HG03196 (cell line): ENCODE results near the gene DNMT3A.

Experiments used
- ATAC-seq: cut with Tn5 transposase; IDR thresholded peaks from one replicate; pipeline ENCODE4 v1.9.1; 2021; ENCODE audit not compliant: unreplicated experiment

DNMT3A gene

DNA sequence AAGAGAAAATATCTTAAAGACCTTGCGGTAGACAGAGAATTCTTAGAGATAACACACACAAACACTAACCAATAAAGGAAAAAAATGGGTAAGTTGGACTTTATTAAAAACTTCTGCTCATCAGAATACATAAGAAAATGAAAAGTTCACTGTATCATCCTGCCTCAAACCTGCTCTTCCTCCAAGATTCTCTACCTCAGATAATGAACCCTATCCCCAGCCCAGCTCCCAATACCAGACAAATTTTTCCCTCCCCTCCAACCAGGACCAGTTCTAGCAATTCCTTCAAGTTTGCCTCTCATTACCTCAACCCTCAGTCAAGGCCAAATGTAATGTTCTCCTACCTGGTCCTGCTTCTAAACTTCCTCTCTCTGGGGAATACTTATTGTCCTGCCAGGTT lies 79.4 kb downstream of the DNMT3A start:
- ATAC-seq, result no peak

DNA sequence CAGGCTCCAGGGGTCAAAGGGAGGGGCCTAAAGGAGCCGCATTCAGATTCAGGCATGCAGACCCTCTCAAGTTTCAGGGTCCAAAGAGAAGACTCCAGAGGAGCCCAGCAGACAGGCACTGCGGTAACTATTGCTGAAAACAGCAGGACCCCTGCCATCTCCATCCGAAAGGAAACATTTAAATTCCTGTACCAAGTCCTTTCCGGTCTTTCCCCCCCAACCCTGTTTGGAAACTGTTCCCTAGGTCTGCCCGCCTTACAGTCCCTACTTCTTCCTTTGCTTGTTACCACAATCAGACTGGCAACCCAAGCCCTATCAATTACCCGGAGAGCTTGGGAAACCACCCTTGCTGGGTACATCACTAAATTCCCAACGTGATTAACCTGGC lies 82.0 kb downstream of the DNMT3A start:
- ATAC-seq, result no peak

DNA sequence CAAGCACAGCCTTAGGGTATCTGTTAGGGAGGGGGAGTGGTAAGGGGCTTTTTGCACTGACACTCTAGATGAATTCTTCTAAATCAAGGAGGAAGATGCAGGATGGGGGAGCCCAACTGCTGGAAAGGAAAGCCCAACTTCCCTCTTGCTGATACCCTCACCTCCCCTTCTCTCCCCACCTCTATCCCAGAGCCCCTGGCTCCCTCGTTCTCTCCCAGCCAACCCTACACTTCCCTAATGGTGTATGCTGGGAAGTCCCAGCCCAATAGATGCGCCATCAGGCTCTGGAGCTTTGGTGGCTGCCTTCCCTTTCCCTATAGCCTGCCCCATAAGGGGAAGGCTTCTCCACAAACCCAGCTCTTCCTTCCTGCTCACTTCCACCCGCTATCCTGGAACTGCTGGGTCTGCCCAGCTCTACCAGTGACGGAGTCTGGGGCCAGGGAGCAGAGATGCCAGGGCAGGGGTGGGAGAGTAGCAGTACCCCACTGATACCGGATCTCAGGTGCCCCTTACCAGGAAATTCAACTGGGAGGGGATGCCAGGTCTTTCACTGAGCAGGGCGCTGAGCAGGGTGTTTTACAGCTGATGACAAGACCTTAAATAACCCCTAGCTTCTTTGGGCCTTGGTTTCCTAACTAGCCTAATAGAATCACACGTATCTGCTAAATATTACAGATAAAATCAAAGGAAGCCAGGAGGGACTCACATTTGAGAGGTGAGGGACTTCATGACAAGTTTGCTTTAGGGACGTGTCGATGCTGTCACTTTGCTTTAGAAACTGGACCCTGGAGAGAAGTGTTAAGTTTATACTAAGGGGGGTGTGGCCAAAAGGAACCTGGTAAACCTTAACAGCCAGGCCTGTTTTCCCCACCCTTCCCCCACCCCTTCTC lies 82.6 kb downstream of the DNMT3A start:
- ATAC-seq, result no peak

DNA sequence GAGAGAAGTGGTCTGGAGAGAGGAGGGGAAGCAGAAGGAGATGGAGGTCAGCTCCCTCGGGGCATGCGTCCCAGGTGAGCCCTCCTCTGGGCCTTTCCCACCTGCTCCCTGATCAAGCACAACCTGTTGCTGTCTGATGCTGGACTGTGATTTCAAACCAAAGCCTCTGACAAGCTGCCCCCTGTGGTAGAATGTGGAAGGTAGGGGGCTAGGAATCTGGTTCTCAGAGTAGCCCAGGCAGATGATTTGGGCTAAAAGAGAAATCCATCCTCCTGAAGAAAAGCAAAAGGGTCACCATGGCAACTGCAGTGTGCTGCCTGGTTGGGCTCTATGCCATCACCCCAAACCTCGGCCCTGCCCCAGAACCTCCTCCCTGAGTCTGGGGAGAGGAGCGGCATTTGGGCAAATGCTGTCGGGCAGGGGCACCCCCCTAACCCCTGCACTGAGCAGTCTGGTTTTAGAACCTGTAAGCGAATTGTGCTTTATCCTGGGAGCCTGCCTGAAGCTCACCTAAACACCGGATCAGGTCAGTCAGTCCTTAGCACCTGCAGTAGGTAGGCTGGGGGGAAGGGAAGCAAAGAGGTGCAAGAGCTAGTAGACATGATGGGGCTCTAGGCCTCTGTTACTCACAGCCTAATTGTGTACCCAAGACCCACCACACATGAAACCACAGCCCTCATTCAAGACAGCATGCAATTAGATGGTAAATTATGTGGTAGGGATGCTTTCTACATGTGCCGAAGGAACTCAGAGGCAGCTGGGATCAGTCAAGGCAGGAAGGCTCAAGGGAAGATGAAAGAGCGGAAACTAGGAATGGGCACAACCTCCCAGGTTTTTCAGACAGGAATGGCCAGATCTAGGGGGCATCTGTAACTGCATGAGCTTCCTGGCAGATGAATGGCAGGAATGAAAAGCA lies 83.5 kb downstream of the DNMT3A start:
- no peak for ATAC-seq

DNA sequence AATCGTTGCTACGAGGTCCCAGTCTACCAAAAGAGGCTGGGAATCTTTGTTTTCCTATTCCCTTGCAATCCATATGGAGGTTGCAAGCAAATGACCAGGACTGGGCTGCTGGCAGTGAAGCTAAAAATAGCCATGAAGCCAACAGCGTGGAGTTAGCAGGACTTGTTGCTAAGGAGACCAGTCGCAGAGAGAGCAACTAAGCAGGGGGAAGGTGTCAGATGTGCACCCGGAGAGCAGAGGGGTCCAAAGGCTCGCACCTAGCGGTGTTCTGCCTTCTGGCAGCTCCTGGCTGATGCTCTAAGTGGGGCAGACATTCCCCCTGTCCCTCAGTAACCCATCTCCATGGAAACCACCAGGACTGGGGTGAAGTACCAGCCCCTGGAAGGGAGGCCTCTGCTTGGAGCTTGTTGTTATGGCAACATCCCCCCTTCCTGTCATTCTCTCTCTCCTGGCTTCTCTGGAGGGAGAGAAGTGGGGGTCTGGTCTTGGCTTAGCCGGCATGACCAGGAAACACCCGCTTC lies 84.6 kb downstream of the DNMT3A start:
- ATAC-seq, result no peak

DNA sequence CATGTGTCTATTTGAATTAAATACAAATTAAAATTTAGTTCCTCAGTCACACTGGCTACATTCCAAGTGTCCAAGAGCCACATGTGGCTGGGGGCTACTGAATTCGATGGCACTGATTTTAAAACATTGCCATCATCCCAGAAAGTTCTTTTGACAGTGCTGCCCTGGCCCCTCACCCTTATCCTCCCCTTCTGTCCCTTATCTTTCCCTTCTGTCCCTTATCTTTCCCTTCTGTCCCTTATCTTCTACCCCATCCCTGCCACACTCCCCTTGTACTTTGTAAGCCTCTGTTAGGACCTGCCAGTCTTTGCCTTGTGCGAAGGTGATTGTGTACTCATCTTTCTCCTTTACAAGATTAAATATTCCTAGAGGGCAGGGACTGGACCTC lies 85.2 kb downstream of the DNMT3A start:
- ATAC-seq, result no peak

DNA sequence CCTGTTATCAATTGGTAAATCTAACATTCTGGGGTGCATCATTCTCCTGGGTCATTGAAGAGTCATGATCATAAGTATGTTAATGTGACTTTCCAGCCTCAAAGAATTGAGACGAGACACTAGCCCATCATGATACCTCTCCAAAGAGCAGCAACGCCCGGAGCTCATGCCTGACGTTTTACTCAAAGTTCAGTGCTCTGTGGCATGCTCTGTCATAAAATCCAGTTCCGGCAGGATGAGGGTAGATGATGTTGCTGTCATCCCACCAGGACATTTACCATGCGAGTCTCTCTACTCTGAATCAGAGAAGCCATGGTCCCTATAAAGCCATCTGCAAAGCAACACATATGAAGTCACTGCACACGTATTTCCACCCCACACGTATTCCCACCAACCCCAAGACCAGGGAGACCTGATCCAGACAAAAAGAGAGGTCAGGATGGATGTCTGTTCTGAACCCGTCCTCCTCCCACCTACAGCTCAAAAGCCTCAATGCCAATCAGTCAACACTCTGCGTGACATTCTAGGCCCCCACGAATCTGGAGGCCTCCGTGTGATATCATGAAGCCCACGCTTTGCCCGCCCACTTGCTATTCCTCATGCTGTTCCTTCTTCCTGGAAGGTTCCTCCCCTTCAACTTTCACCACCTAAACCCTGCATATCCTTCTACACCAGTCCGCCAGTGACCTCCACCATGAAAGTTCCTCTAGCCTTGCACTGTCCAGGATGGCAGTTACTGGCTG lies 85.8 kb downstream of the DNMT3A start:
- no peak for ATAC-seq

DNA sequence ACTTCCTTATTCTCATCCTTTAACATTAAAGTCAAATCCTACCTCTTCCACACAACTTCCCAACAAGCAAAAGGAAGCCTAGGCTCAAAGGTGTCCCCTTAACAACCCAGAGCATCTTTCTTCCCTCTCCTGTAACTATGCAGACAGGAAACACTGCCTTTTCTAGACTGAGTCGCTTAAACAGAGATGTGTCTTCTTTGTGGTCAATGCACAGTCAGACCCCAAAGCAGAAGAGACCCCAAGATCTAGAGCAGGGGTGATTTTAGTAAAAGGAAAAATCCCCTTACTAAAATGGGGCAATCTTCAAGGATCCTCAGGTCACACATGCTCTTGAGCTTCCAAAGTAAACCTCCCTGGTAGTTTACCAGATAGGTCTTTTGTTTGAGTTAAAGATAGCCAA lies 86.8 kb downstream of the DNMT3A start:
- no peak for ATAC-seq

DNA sequence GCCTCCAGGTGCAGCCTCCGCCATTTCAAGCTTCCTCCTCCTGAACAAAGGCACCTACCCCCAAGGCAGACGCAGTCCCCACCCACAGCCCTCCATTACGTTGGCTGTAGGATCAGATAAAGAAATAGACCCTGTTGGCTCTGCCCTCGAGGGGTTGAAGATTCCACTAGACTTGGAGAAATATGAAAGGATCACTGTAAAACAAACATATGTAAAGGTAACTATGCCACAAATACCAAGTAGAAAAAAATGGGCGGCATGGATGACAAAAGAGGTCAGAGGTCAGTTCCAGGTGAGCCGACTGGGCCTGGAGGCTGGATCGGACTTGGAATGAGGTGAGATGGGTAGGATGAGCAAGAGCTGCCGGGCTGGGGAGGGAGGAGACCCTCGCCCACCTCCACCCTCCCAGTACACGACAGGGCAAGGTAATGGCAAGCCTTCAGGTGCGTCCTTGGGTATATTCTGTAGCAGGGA lies 88.5 kb downstream of the DNMT3A start:
- no peak for ATAC-seq

DNA sequence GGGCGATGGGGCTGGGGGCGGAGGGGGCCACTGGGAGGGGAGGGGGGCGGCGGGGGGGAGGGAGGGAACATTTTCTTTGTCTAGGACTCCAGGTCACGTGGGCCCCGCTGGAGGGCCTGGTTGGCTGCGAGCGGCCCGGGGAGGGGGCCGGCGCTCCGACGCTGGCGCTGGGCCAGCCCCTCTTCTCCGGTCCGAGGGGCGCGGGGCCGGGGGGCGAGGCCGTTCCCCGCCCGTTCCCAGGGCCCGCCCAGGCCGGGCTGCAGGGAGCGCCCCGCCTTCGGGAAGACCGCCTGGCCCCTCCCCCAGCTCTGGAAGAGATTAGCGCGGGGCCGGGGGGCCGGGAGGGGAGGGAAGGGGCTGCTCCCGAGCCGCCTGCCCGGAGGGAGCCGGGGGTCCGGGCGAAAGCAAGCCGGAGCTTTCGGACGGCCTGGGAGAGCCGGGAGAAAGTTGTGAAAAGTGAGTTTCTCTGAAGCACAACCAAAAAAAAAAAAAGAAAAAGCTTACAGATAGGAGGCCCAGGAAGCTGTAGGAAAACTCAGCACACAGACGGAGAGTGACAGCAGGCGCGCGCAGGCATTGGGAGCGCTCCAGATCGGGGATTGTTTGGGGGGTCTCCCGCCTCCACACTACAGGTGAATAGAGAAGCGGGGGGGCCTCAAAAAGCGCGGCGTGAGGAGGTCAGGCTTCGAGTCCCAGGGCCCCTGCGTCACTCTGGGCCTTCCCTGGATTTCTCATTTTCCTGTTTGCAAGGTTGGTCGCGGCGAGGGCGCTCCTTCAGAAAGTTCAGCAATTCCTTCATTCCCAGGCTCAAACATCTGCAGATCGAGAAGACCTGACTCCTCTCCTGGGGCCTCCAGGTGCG lies 89.2 kb downstream of the DNMT3A start:
- ATAC-seq, result no peak

DNA sequence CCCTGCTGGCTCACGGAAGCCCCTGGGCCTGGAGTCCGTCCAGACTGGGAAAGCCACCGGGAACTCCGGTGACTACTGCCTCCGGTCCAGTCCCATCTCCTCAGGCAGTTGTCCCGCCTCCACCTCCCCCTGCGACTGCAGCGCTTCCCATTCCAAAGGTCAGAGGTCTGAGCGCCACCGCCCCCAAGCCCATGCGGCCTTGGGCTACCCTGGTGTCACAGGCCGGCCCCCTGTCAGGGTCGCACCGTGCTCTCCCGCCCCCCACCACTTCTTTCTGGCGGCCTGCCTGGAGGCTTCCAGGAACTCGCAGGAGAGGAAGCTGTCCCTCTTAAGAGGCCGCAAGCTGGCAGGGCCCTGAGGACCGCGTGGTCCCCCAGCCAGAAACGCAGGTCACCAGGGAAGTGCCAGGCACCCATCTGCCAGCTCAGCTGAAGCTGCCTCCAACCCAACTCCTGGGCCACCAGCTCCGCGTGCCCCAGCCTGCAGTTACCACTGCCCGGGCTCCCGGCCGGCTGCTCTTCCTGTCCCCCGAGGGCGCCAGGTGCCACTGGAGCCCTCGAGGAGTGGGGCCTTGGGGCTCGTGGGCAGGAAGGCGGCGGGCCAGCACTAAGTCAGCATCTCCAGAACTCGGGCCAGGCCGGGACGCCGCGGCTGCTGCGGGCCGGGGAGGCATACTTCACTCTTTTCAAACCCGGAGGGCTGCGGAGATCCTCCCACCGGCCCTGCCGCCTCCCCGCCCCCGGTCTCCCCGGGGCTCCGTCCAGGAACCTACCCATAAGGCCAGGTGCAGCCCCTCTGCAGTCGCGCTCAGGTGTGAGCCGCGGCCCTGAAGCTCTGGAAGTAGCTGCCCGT lies 90.1 kb downstream of the DNMT3A start:
- ATAC-seq, result no peak

DNA sequence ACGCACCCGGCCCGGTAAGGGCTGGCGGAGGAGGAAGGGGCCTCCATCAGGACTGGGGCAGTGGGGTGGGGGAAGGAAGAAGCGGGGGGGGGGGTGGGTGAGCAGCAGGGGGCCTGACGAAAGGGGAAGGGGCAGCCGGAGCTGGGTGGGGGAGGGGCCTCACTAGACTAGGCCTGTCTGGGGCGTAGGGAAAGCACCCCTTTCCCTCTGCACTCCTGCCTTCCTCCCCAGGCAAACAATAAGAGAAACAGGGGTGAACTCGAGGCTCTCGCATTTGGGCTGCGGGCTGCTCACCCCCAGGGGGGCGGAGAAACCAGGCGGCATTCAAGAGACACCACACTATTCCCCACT lies 90.7 kb downstream of the DNMT3A start:
- ATAC-seq, result no peak

DNA sequence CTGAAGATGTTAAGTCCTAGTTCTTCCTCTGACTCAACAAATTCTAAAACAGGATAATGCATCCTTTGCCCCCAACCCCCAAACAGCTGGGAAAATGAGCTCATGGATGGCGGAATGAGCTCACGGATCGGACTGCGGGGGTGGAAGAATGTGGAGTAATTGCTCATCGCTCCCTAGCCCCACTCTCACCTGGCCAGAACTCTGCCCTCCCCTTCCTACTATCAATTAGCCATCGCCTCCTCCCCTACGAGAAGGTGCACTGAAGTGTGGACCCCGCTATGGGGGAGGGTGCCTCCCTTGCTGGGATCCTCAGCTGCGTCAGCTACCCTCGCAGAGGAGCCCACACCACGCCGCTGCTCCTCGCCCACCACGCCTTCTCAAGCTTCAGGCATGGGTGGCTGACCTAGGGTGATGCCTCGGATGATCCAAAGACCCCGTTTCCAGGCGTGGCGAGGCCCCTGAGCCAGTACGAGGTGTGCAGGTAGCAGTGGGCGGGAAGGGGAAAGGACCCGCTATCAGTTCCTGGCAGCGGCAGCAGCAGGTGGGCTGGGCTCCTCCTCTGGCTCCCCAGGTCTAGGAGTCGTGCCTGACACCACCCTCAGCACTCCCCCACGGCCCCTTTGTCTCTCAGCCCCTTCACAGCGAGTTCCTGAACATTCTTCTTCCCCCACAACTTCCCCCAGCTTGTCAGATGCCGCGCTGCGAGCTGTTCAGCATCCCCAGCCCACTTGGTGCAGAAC lies 91.2 kb downstream of the DNMT3A start:
- ATAC-seq, result no peak

DNA sequence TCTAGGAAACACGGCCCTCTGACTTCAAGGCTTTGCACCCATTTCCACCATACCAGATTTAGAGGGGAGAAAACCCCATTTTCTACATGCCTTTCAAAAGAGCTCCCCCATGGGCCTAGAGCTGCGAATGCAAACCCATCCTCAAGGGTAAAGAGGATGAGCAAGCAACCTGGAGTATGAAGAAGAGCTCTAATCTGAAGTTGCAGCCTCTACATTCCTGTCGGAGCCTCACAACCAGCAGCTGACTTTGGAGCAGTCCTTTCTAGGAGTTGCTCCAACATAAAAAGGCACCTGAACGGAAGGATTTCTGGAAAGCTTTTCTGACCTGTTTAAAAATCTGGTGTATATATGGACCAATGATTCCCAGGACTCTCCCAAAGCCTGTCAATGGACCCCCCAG lies 91.9 kb downstream of the DNMT3A start:
- ATAC-seq, result no peak

DNA sequence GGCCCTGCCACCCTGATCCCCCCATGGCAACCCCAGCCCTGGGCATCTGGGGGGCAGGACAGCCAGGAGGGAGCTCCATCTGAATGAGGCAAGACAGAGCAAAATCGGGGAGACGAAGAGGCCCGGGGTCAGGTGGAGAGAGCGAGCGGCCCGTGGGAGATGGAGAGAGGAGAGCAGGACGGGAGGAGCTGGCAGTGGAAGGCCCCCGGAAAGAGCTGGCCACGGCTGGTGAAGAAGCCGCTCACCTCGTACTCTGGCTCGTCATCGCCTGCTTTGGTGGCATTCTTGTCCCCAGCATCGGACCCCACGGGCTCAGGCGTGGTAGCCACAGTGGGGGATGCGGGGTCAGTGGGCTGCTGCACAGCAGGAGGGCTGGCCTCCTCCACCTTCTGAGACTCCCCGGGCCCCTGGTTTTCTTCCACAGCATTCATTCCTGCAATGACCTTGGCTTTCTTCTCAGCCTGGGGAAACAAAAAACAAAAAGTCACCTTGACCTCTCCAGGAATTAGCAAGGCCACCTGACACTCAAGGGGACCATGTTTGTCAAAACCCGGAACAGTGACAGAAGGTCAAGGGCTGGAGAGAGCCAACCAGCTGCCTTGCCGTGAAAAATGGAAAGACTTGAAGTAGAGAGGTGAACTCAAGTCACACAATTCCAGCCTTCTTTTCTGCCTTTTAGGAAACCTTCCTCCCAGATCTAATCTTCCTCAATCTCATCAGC lies 93.8 kb downstream of the DNMT3A start:
- ATAC-seq, result no peak

DNA sequence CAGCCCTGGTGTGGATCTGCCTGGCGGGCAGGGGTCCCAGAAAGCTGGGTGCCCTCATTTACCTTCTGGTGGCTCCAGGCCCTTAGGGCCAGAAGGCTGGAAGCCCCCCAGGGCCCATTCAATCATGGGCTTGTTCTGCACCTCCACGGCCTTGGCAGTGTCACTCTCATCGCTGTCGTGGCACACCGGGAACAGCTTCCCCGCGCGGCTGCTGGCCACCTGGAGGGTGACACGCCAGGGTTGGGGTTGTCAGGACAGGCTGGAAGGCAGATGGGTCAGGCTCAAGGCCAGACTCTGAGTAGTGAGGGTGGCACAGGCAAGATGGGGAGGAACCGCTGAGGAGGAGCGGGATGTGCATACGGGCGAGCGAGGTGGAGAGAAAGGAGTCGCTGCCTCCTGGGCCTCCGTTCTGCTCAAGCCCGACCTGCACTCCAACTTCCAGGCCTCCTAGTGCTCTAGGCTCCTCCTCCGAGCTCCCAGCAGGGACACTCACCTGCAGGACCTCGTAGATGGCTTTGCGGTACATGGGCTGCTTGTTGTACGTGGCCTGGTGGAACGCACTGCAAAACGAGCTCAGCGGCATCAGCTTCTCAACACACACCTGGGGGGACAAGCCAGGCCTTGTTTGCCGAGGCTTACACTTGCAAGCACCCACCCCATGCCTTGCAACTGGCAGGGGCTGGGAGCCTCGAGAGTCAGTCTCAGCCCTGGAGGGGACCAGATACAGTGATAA lies 95.0 kb downstream of the DNMT3A start:
- ATAC-seq, result no peak

DNA sequence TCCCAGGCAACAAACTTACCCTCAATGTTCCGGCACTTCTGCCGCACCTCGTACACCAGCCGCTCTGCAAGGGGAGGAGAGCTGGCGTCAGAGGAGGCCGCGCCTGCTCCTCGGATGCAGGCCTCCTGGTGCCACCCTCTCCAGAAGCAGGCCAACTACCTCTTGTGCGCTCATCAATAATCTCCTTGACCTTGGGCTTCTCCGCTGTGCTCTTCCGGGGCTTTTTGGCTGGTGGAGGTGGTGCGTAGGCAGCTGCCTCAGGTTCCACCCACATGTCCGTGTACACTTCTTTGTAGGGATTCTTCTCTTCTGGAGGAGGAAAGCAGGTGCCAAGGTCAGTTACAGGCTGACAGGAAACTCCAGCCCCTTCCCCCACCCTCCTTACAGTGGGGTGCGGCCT lies 95.7 kb downstream of the DNMT3A start:
- ATAC-seq, result no peak
